Suprapubic skin (tissue), 4 donors: ENCODE measurements around the gene CCND1.

ENCODE experiments used
- EP300 ChIP-seq: sonication (generic); formaldehyde crosslinking; IDR thresholded peaks from one replicate; pipeline ENCODE4 v1.6.1; 2017; ENCODE audit warnings: antibody characterized with exemption
- POLR2A ChIP-seq, 2 donors: fragments of 450-650 bp; IDR thresholded peaks; one replicate each; pipeline ENCODE4 v1.6.1; 2017; ENCODE audit warnings: antibody characterized with exemption in 2 of 2, mild to moderate bottlenecking in 2 of 2, moderate library complexity in 2 of 2
- POLR2AphosphoS5 ChIP-seq, 3 donors: sonication (generic); formaldehyde crosslinking; IDR thresholded peaks; one replicate each; pipeline ENCODE4 v1.6.1; 2017; ENCODE audit warnings: antibody characterized with exemption in 3 of 3
- TF ChIP-seq, protein P1 (sequence below), 2 donors: fragments of 200-600 bp in 1 of 2; fragments of 450-650 bp in 1 of 2; sonication (generic) in 1 of 2; IDR thresholded peaks; one replicate each; pipeline ENCODE4 v1.5.1; 2016 to 2019; ENCODE audit warnings: antibody characterized with exemption in 2 of 2, mild to moderate bottlenecking in 1 of 2, moderate library complexity in 1 of 2

DNA sequence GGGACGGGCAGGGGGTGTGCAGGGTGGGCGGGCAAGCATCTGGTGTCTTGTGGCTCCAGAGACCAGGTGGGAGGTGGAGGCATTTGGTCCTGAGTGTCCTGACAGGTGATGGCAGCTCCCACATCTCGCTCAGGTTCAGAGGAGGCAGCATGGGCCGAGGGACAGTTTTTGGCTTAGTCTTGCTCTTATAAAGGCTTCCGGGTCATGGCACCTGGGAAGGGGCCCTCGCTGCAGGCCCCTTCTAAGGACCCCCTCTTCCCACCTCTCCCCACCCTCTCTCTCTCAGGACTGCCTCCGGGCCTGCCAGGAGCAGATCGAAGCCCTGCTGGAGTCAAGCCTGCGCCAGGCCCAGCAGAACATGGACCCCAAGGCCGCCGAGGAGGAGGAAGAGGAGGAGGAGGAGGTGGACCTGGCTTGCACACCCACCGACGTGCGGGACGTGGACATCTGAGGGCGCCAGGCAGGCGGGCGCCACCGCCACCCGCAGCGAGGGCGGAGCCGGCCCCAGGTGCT lies 9.9 kb downstream of the CCND1 start:
- TF ChIP-seq POLR2A (IDR thresholded peaks at IDR 0.05) (no peak), POLR2AphosphoS5 (IDR thresholded peaks at IDR 0.05) (no peak), EP300 (no peak)
- TF ChIP-seq, protein P1, sequence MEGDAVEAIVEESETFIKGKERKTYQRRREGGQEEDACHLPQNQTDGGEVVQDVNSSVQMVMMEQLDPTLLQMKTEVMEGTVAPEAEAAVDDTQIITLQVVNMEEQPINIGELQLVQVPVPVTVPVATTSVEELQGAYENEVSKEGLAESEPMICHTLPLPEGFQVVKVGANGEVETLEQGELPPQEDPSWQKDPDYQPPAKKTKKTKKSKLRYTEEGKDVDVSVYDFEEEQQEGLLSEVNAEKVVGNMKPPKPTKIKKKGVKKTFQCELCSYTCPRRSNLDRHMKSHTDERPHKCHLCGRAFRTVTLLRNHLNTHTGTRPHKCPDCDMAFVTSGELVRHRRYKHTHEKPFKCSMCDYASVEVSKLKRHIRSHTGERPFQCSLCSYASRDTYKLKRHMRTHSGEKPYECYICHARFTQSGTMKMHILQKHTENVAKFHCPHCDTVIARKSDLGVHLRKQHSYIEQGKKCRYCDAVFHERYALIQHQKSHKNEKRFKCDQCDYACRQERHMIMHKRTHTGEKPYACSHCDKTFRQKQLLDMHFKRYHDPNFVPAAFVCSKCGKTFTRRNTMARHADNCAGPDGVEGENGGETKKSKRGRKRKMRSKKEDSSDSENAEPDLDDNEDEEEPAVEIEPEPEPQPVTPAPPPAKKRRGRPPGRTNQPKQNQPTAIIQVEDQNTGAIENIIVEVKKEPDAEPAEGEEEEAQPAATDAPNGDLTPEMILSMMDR (IDR thresholded peaks at IDR 0.05), result no peak
